ENCODE measurements around the gene EGFL8.
"Not testable (repeated sequence)": the region's sequence is repeated elsewhere in the genome, so short reads cannot be mapped to it uniquely, and the experiment has no call there.

The EGFL8 gene

DNA sequence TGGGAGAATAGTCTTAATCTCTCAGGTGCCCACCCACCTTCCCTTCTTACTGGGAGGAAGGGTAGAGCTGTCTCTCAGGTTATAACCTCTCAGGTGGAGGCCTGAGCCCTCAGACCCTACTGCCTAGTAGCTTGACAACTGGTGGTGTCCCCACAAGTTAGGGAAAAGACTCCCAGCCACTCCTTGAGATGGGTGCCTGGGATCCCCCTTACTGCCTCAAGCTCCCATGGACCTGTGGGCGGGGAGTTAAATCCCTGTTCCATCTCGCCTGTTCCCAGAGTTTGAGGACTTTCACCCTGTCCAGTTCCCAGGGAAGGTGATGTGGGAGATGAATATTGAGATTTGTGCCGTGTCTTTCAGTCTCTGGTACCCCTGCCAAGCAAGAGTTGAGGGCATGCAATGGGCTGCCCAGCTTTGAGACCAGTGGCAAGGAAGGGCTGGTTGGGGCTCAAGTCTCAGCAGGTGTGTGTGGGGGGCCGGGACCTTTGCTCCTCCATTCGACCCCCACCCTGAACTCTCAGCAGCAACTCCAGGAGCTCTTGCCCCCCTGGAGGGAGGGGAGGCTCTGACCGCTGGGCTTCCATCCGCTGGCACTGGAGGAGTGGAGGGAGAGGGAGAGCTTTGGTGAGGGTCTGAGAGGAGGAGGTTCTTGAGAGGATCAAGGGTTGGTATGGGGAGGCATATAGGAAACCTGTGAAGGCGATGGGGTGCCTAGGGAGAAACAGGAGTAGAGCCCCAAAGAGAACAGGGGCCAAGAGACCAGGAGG, 26.7 kb downstream of the EGFL8 start:
- Histone ChIP-seq H3K9me3 (ENCODE audit: insufficient read depth, low read length) (no peaks in the 10 kb centered on the region), H3K36me3 (ENCODE audit: insufficient read depth, insufficient read length, low read length) (peaks cover 21% of the 10 kb centered on the region), H3K4me1 (ENCODE audit: insufficient read depth, insufficient read length) (peaks cover 8% of the 10 kb centered on the region), H3K27me3 (ENCODE audit: insufficient read depth, insufficient read length) (no peaks in the 10 kb centered on the region), H3K4me3 (ENCODE audit: insufficient read length, low read depth) (peak overlapping the region; percentile 32), H3K9ac (ENCODE audit: insufficient read length, low read depth) (peak overlapping the region; percentile 66)
- no peak for TF ChIP-seq ZNF274 (IDR thresholded peaks at IDR 0.05; ENCODE audit: low read depth, low read length)
- no peak for TF ChIP-seq YY1 (IDR thresholded peaks at IDR 0.05; ENCODE audit: insufficient read depth, insufficient read length)
- no peak for TF ChIP-seq SUZ12 (IDR thresholded peaks at IDR 0.05; ENCODE audit: extremely low read depth, insufficient read depth, insufficient read length)
- no peak for DNase-seq (ENCODE audit: low read depth, low spot score)

DNA sequence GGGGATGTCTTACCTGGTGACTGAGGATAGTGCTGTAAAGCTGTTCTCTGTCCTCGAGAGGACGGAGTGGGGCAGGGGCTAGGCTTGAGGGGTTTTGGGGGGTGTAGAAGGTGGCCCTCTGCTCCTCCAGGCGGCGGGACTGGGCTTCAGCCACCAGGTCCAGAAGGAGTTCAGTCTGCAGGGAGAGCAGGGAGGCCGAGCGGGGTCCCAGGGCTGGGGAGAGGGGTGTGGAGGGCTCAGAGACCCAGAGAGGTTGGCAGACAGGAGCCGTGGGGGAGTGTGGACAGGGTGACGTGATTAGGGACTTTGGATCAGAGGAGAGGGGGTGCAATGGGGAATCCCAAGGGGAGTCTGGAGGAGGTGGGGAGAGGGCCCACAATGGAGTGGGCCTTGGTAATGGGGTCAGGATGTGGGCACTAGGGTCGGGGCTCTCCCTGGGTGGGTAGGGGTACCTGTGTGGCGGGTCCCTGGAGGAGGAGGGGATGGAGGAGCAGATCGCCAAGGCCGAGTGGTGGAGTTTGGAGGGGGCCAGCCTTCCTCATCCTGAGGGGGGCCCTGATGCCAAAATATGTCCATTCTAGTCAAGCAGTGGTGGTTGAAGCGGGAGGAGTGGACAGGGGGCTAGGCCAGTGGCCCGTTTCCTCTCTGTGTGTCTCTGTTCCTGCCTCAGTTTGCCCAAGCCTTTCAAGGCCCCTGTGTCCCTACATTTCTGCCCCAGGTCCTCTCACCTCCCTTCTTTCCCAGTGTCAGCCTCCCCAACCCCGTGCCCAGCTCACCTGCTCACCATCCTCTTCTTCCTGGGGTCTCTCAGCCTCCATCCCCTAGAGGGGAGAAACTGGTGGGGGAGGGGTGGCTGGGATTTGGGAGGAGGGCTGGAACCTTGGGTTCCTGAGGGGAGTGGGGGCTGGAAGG, 27.6 kb downstream of the EGFL8 start:
- Histone ChIP-seq H3K4me1 (ENCODE audit: insufficient read depth, insufficient read length) (peaks cover 13% of the 10 kb centered on the region), H3K4me3 (ENCODE audit: insufficient read length, low read depth) (no peak overlapping the region), H3K9me3 (ENCODE audit: insufficient read depth, low read length) (no peaks in the 10 kb centered on the region), H3K27me3 (ENCODE audit: insufficient read depth, insufficient read length) (no peaks in the 10 kb centered on the region), H3K9ac (ENCODE audit: insufficient read length, low read depth) (no peak overlapping the region), H3K36me3 (ENCODE audit: insufficient read depth, insufficient read length, low read length) (peaks cover 12% of the 10 kb centered on the region)
- TF ChIP-seq YY1 (IDR thresholded peaks at IDR 0.05; ENCODE audit: insufficient read depth, insufficient read length) (no peak), ZNF274 (IDR thresholded peaks at IDR 0.05; ENCODE audit: low read depth, low read length) (no peak), SUZ12 (IDR thresholded peaks at IDR 0.05; ENCODE audit: extremely low read depth, insufficient read depth, insufficient read length) (no peak)
- DNase-seq (ENCODE audit: low read depth, low spot score), result no peak

DNA sequence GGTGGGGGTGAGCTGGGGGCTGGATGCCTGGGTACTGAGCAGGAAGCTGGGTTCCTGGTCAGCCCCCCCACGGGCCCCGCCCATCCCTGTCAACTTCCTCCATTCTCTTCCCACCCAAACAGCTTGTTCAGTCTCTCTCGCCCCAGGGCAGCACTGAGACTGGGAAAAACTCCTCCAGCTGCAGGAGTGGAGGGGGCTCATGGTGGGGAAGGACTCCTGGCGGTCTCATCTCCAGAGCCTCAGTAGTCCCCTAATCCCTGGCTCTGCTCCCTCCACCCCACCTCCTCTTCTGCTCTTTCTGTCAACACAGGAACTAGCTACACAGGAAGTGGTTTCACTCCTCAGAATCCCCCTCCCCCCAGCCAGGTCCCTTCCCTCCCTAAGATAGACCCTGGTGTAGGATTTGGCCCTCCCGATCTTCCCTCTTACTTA, 28.2 kb downstream of the EGFL8 start, which contains the start of gene GPSM3:
TSS of gene GPSM3 (minus strand) at position 36 of the 432 bp plus-strand sequence. CDS start 130 bp downstream, outside the sequence.
- Histone ChIP-seq H3K9me3 (ENCODE audit: insufficient read depth, low read length) (no peaks in the 10 kb centered on the region), H3K27me3 (ENCODE audit: insufficient read depth, insufficient read length) (no peaks in the 10 kb centered on the region), H3K9ac (ENCODE audit: insufficient read length, low read depth) (no peak within 1 kb of the TSS), H3K4me1 (ENCODE audit: insufficient read depth, insufficient read length) (peaks cover 17% of the 10 kb centered on the region), H3K36me3 (ENCODE audit: insufficient read depth, insufficient read length, low read length) (peaks cover 5% of the 10 kb centered on the region), H3K4me3 (ENCODE audit: insufficient read length, low read depth) (peak within 1 kb of the TSS; percentile 22)
- no peak for DNase-seq (ENCODE audit: low read depth, low spot score)
- TF ChIP-seq SUZ12 (IDR thresholded peaks at IDR 0.05; ENCODE audit: extremely low read depth, insufficient read depth, insufficient read length) (no peak), YY1 (IDR thresholded peaks at IDR 0.05; ENCODE audit: insufficient read depth, insufficient read length) (no peak), ZNF274 (IDR thresholded peaks at IDR 0.05; ENCODE audit: low read depth, low read length) (no peak)

DNA sequence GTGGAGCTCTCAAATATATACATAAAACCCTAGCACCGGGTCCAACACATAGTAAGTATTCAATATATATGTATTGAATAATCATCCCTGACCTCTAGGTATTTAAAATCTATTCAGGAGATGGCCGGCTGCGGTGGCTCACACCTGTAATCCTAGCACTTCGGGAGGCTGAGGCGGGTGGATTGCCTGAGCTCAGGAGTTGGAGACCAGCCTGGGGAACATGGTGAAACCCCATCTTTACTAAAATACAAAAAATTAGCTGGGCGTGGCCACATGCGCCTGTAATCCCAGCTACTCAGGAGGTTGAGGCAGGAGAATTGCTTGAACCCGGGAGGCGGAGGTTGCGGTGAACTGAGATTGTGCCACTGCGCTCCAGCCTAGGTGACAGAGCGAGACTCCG, 28.7 kb downstream of the EGFL8 start:
- Histone ChIP-seq H3K4me1 (ENCODE audit: insufficient read depth, insufficient read length) (peaks cover 17% of the 10 kb centered on the region), H3K4me3 (ENCODE audit: insufficient read length, low read depth) (peak overlapping the region; percentile 22)
- not testable (repeated sequence) for H3K36me3 ChIP-seq (ENCODE audit: insufficient read depth, insufficient read length, low read length); H3K9ac ChIP-seq (ENCODE audit: insufficient read length, low read depth); H3K9me3 ChIP-seq (ENCODE audit: insufficient read depth, low read length); DNase-seq (ENCODE audit: low read depth, low spot score); H3K27me3 ChIP-seq (ENCODE audit: insufficient read depth, insufficient read length)

DNA sequence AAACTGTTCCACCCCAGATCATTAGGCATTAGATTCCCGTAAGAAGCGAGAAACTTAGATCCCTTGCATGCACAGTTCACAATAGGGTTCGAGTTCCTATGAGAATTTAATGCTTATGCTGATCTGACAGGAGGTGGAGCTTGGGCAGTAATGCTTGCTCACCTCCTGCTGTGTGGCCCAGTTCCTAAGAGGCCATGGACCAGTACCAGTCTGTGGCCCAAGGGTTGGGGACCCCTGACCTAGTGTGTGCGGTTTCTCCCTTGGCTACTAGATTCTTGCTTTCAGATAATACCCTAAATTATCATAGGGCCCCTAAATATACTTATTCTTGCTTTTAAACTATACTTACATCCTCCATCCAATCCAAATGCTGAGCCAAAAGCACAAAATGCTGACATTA, 30.0 kb downstream of the EGFL8 start:
- H3K4me1 ChIP-seq (ENCODE audit: insufficient read depth, insufficient read length), result peaks cover 19% of the 10 kb centered on the region
- no peaks in the 10 kb centered on the region for H3K27me3 ChIP-seq (ENCODE audit: insufficient read depth, insufficient read length)
- no peak overlapping the region for H3K9ac ChIP-seq (ENCODE audit: insufficient read length, low read depth)
- no peak for DNase-seq (ENCODE audit: low read depth, low spot score)
- H3K36me3 ChIP-seq (ENCODE audit: insufficient read depth, insufficient read length, low read length), result no peaks in the 10 kb centered on the region
- no peak overlapping the region for H3K4me3 ChIP-seq (ENCODE audit: insufficient read length, low read depth)
- H3K9me3 ChIP-seq (ENCODE audit: insufficient read depth, low read length), result no peaks in the 10 kb centered on the region
- no peak for TF ChIP-seq ZNF274 (IDR thresholded peaks at IDR 0.05; ENCODE audit: low read depth, low read length)
- TF ChIP-seq SUZ12 (IDR thresholded peaks at IDR 0.05; ENCODE audit: extremely low read depth, insufficient read depth, insufficient read length), result no peak
- no peak for TF ChIP-seq YY1 (IDR thresholded peaks at IDR 0.05; ENCODE audit: insufficient read depth, insufficient read length)

DNA sequence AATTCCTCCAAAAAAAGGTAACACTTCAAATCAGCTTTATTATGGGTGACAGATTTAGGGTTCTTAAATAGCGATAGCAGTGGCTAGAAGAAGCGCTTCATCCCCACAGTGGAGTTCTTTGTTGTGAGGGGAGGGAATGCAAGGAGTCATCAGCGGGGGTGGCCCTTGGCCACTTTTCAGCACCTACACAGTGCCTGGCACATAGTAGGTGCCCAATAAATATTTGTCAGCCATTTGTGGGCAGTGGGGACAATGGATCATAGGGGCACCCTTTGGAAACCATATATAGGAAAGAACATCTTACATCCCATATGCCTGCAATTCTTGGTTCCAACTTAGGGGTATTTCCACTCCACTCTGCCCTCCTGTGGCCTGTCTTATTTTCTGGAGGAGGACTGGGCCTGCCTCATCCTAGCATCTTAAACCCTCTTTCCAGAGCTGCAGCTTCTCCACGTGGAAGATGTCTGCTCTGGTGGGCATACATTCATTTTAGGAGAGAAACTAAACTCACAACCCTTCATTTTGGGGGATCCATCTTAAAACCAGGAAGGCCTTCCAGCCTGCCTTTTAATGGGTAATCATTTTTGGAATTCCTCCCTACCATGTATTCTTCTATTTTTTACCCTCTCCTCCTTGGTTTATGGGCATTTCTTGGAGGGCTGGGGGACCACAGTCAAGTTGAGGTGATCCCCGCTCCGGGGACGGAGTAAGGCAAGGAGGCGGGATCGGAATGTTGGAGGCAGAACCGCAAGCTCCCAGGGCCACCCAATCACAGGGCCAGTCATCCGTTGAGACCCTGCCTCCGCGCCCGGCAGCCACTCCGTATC, 30.6 kb downstream of the EGFL8 start:
- peak overlapping the region; percentile 34 for H3K4me3 ChIP-seq (ENCODE audit: insufficient read length, low read depth)
- H3K36me3 ChIP-seq (ENCODE audit: insufficient read depth, insufficient read length, low read length), result no peaks in the 10 kb centered on the region
- TF ChIP-seq ZNF274 (IDR thresholded peaks at IDR 0.05; ENCODE audit: low read depth, low read length) (no peak), YY1 (IDR thresholded peaks at IDR 0.05; ENCODE audit: insufficient read depth, insufficient read length) (no peak), SUZ12 (IDR thresholded peaks at IDR 0.05; ENCODE audit: extremely low read depth, insufficient read depth, insufficient read length) (no peak)
- peak overlapping the region; percentile 52 for H3K9ac ChIP-seq (ENCODE audit: insufficient read length, low read depth)
- H3K4me1 ChIP-seq (ENCODE audit: insufficient read depth, insufficient read length), result peaks cover 19% of the 10 kb centered on the region
- DNase-seq (ENCODE audit: low read depth, low spot score), result no peak
- no peaks in the 10 kb centered on the region for H3K27me3 ChIP-seq (ENCODE audit: insufficient read depth, insufficient read length)
- no peaks in the 10 kb centered on the region for H3K9me3 ChIP-seq (ENCODE audit: insufficient read depth, low read length)

All from NT2/D1 (cell line).